ENCODE data around the gene NT5C2. TPM values are rescaled to one million over a fixed set of nuclear protein-coding genes. Genes with fewer than 3 reads are reported as not detected.

Gene NT5C2
- total and polyA plus RNA-seq, 2 donors, result 68.5 to 85.2 TPM

DNA sequence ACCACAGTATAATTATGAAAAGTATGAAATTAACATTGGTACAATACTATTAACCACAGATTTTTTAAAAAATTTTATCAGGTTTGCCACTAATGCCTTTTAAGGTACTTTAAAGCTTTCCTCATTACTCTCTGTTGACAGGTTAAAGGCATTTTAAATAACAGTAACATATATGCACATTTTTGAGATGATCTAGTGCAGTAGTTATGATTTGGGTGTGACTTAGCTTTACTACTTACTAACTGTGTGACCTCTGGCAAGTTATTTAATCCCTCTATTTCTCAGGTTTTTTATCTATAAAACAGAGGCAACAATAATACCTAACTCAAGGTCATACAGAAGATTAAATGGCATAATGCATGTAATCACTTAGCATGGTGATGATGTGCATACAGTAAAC is 94.8 kb downstream of the NT5C2 start:
- no peak overlapping the region for H3K4me3 ChIP-seq (ENCODE audit: low read length in 2 of 2)
- no peaks in the 10 kb centered on the region for H3K27me3 ChIP-seq (ENCODE audit: control insufficient read depth in 2 of 2, insufficient read depth in 1 of 2, low read length in 1 of 2)
- no peak overlapping the region for H3K27ac ChIP-seq (ENCODE audit: low read depth in 1 of 2, low read length in 1 of 2)
- DNase-seq (ENCODE audit: low read depth in 6 of 9, low spot score in 9 of 9), result no peak
- H3K9me3 ChIP-seq (ENCODE audit: control insufficient read depth in 2 of 2, insufficient read depth in 1 of 2, low read length in 1 of 2), result no peaks in the 10 kb centered on the region
- no peaks in the 10 kb centered on the region for H3K4me1 ChIP-seq (ENCODE audit: control insufficient read depth in 2 of 2, insufficient read depth in 2 of 2, low read length in 2 of 2)
- H3K36me3 ChIP-seq (ENCODE audit: control insufficient read depth in 2 of 2, insufficient read depth in 2 of 2, low read length in 1 of 2), result peaks cover 35 to 84% of the 10 kb centered on the region in 2 donors

- no peak for DNase-seq (ENCODE audit: low read depth in 6 of 9, low spot score in 9 of 9)
- Histone ChIP-seq H3K36me3 (ENCODE audit: control insufficient read depth in 2 of 2, insufficient read depth in 2 of 2, low read length in 1 of 2) (peaks cover 45 to 90% of the 10 kb centered on the region in 2 donors), H3K9me3 (ENCODE audit: control insufficient read depth in 2 of 2, insufficient read depth in 1 of 2, low read length in 1 of 2) (no peaks in the 10 kb centered on the region), H3K4me1 (ENCODE audit: control insufficient read depth in 2 of 2, insufficient read depth in 2 of 2, low read length in 2 of 2) (no peaks in the 10 kb centered on the region), H3K27ac (ENCODE audit: low read depth in 1 of 2, low read length in 1 of 2) (no peak overlapping the region), H3K4me3 (ENCODE audit: low read length in 2 of 2) (no peak overlapping the region), H3K27me3 (ENCODE audit: control insufficient read depth in 2 of 2, insufficient read depth in 1 of 2, low read length in 1 of 2) (no peaks in the 10 kb centered on the region)
- 98% methylated on average over 3 of the region's 3 CpGs for whole genome bisulfite sequencing
Measured at GRCh38 chr10:103096130-103096529, 96.9 kb downstream of the NT5C2 start.

GRCh38 chr10:103095005-103095404 is 98.1 kb downstream of the NT5C2 start:
- Histone ChIP-seq H3K27me3 (ENCODE audit: control insufficient read depth in 2 of 2, insufficient read depth in 1 of 2, low read length in 1 of 2) (no peaks in the 10 kb centered on the region), H3K27ac (ENCODE audit: low read depth in 1 of 2, low read length in 1 of 2) (no peak overlapping the region), H3K4me1 (ENCODE audit: control insufficient read depth in 2 of 2, insufficient read depth in 2 of 2, low read length in 2 of 2) (no peaks in the 10 kb centered on the region), H3K4me3 (ENCODE audit: low read length in 2 of 2) (no peak overlapping the region), H3K9me3 (ENCODE audit: control insufficient read depth in 2 of 2, insufficient read depth in 1 of 2, low read length in 1 of 2) (no peaks in the 10 kb centered on the region), H3K36me3 (ENCODE audit: control insufficient read depth in 2 of 2, insufficient read depth in 2 of 2, low read length in 1 of 2) (peaks cover 52 to 90% of the 10 kb centered on the region in 2 donors)
- DNase-seq (ENCODE audit: low read depth in 6 of 9, low spot score in 9 of 9), result no peak

DNA sequence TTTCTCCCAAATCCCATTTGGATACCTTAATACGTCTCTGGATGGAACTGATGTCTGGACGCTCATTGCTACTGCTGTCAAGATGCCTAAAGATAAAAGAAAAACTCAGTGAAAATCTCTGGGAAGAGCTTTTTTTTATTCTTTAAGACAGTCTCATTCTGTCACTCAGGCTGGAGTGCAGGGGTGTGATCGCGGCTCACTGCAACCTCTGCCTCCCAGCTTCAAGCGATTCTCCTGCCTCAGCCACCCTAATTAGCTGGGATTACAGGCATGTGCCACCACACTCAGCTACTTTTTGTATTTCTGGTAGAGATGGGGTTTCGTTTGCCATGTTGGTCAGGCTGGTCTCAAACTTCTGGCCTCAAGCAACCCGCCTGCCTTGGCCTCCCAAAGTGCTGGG is 102.2 kb downstream of the NT5C2 start:
- Histone ChIP-seq H3K4me1 (ENCODE audit: control insufficient read depth in 2 of 2, insufficient read depth in 2 of 2, low read length in 2 of 2) (no peaks in the 10 kb centered on the region), H3K27me3 (ENCODE audit: control insufficient read depth in 2 of 2, insufficient read depth in 1 of 2, low read length in 1 of 2) (no peaks in the 10 kb centered on the region), H3K9me3 (ENCODE audit: control insufficient read depth in 2 of 2, insufficient read depth in 1 of 2, low read length in 1 of 2) (no peaks in the 10 kb centered on the region), H3K4me3 (ENCODE audit: low read length in 2 of 2) (no peak overlapping the region), H3K36me3 (ENCODE audit: control insufficient read depth in 2 of 2, insufficient read depth in 2 of 2, low read length in 1 of 2) (peaks cover 62 to 94% of the 10 kb centered on the region in 2 donors), H3K27ac (ENCODE audit: low read depth in 1 of 2, low read length in 1 of 2) (no peak overlapping the region)
- WGBS, result 98% methylated on average over 7 of the region's 7 CpGs
- no peak for DNase-seq (ENCODE audit: low read depth in 6 of 9, low spot score in 9 of 9)

- Histone ChIP-seq H3K36me3 (ENCODE audit: control insufficient read depth in 2 of 2, insufficient read depth in 2 of 2, low read length in 1 of 2) (peaks cover 73 to 94% of the 10 kb centered on the region in 2 donors), H3K27me3 (ENCODE audit: control insufficient read depth in 2 of 2, insufficient read depth in 1 of 2, low read length in 1 of 2) (no peaks in the 10 kb centered on the region), H3K9me3 (ENCODE audit: control insufficient read depth in 2 of 2, insufficient read depth in 1 of 2, low read length in 1 of 2) (no peaks in the 10 kb centered on the region), H3K27ac (ENCODE audit: low read depth in 1 of 2, low read length in 1 of 2) (no peak overlapping the region), H3K4me1 (ENCODE audit: control insufficient read depth in 2 of 2, insufficient read depth in 2 of 2, low read length in 2 of 2) (no peaks in the 10 kb centered on the region), H3K4me3 (ENCODE audit: low read length in 2 of 2) (no peak overlapping the region)
- 93% methylated on average over 10 of the region's 10 CpGs for WGBS
- no peak for DNase-seq (ENCODE audit: low read depth in 6 of 9, low spot score in 9 of 9)
Measured at GRCh38 chr10:103089493-103089892, 103.6 kb downstream of the NT5C2 start.

GRCh38 chr10:103086799-103087198 is 106.3 kb downstream of the NT5C2 start:
- Histone ChIP-seq H3K4me3 (ENCODE audit: low read length in 2 of 2) (no peak overlapping the region), H3K9me3 (ENCODE audit: control insufficient read depth in 2 of 2, insufficient read depth in 1 of 2, low read length in 1 of 2) (no peaks in the 10 kb centered on the region), H3K4me1 (ENCODE audit: control insufficient read depth in 2 of 2, insufficient read depth in 2 of 2, low read length in 2 of 2) (no peaks in the 10 kb centered on the region), H3K36me3 (ENCODE audit: control insufficient read depth in 2 of 2, insufficient read depth in 2 of 2, low read length in 1 of 2) (peaks cover 61 to 86% of the 10 kb centered on the region in 2 donors), H3K27ac (ENCODE audit: low read depth in 1 of 2, low read length in 1 of 2) (no peak overlapping the region), H3K27me3 (ENCODE audit: control insufficient read depth in 2 of 2, insufficient read depth in 1 of 2, low read length in 1 of 2) (no peaks in the 10 kb centered on the region)
- DNase-seq (ENCODE audit: low read depth in 6 of 9, low spot score in 9 of 9), result no peak
- 97% methylated on average over 2 of the region's 2 CpGs for WGBS

- no peak for DNase-seq (ENCODE audit: low read depth in 6 of 9, low spot score in 9 of 9)
- Histone ChIP-seq H3K36me3 (ENCODE audit: control insufficient read depth in 2 of 2, insufficient read depth in 2 of 2, low read length in 1 of 2) (peaks cover 56 to 80% of the 10 kb centered on the region in 2 donors), H3K4me1 (ENCODE audit: control insufficient read depth in 2 of 2, insufficient read depth in 2 of 2, low read length in 2 of 2) (no peaks in the 10 kb centered on the region), H3K27me3 (ENCODE audit: control insufficient read depth in 2 of 2, insufficient read depth in 1 of 2, low read length in 1 of 2) (no peaks in the 10 kb centered on the region), H3K27ac (ENCODE audit: low read depth in 1 of 2, low read length in 1 of 2) (no peak overlapping the region), H3K9me3 (ENCODE audit: control insufficient read depth in 2 of 2, insufficient read depth in 1 of 2, low read length in 1 of 2) (no peaks in the 10 kb centered on the region), H3K4me3 (ENCODE audit: low read length in 2 of 2) (no peak overlapping the region)
- 98% methylated on average over 2 of the region's 2 CpGs for WGBS
Measured at GRCh38 chr10:103086261-103086660, 106.8 kb downstream of the NT5C2 start.

GRCh38 chr10:103083977-103084320 is 109.1 kb downstream of the NT5C2 start:
- WGBS, result 96% methylated on average over 5 of the region's 5 CpGs
- no peaks in the 10 kb centered on the region for H3K9me3 ChIP-seq (ENCODE audit: control insufficient read depth in 2 of 2, insufficient read depth in 1 of 2, low read length in 1 of 2)
- H3K4me3 ChIP-seq (ENCODE audit: low read length in 2 of 2), result no peak overlapping the region
- H3K4me1 ChIP-seq (ENCODE audit: control insufficient read depth in 2 of 2, insufficient read depth in 2 of 2, low read length in 2 of 2), result no peaks in the 10 kb centered on the region
- no peaks in the 10 kb centered on the region for H3K27me3 ChIP-seq (ENCODE audit: control insufficient read depth in 2 of 2, insufficient read depth in 1 of 2, low read length in 1 of 2)
- H3K27ac ChIP-seq (ENCODE audit: low read depth in 1 of 2, low read length in 1 of 2), result no peak overlapping the region
- DNase-seq (ENCODE audit: low read depth in 6 of 9, low spot score in 9 of 9), result no peak
- H3K36me3 ChIP-seq (ENCODE audit: control insufficient read depth in 2 of 2, insufficient read depth in 2 of 2, low read length in 1 of 2), result peaks cover 33 to 57% of the 10 kb centered on the region in 2 donors

DNA sequence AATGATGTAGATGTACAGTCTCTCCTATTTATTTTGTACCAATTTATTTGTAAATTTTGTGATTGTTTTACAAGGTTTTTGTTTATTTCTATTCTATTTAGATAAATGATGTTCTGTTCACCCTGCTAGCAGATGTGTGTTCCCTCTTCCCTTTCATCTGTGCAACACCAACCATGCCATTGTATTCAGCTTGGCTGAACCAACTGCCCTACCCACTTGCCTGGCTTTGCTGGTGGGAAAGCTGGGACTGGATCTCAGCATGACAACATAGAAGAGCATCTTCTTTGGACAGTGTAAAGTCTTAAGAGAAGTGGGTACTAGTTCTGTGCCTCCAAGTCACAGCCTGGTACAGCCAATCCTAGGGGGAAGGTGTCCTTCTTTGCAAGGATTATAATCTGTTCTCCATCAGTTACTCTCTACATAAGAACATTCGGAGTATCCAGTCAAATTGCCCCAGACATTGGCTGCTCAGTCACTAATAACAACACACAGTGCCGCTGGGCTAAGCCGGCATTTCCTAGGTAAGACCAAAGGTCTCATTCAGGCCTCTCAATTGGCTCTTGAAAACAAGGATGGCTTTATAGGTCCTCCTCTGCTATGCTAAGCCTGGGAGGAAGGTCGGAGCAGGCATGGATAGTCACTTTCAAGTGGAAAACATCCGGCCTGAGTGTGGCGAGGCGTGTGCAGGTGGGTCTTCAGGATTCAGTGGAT is 109.7 kb downstream of the NT5C2 start:
- Histone ChIP-seq H3K27me3 (ENCODE audit: control insufficient read depth in 2 of 2, insufficient read depth in 1 of 2, low read length in 1 of 2) (no peaks in the 10 kb centered on the region), H3K4me1 (ENCODE audit: control insufficient read depth in 2 of 2, insufficient read depth in 2 of 2, low read length in 2 of 2) (no peaks in the 10 kb centered on the region), H3K9me3 (ENCODE audit: control insufficient read depth in 2 of 2, insufficient read depth in 1 of 2, low read length in 1 of 2) (no peaks in the 10 kb centered on the region), H3K36me3 (ENCODE audit: control insufficient read depth in 2 of 2, insufficient read depth in 2 of 2, low read length in 1 of 2) (peaks cover 28 to 52% of the 10 kb centered on the region in 2 donors), H3K27ac (ENCODE audit: low read depth in 1 of 2, low read length in 1 of 2) (no peak overlapping the region), H3K4me3 (ENCODE audit: low read length in 2 of 2) (no peak overlapping the region)
- WGBS, result 97% methylated on average over 7 of the region's 7 CpGs
- DNase-seq (ENCODE audit: low read depth in 6 of 9, low spot score in 9 of 9), result no peak
